ENCODE results near the gene CEP131.

DNA sequence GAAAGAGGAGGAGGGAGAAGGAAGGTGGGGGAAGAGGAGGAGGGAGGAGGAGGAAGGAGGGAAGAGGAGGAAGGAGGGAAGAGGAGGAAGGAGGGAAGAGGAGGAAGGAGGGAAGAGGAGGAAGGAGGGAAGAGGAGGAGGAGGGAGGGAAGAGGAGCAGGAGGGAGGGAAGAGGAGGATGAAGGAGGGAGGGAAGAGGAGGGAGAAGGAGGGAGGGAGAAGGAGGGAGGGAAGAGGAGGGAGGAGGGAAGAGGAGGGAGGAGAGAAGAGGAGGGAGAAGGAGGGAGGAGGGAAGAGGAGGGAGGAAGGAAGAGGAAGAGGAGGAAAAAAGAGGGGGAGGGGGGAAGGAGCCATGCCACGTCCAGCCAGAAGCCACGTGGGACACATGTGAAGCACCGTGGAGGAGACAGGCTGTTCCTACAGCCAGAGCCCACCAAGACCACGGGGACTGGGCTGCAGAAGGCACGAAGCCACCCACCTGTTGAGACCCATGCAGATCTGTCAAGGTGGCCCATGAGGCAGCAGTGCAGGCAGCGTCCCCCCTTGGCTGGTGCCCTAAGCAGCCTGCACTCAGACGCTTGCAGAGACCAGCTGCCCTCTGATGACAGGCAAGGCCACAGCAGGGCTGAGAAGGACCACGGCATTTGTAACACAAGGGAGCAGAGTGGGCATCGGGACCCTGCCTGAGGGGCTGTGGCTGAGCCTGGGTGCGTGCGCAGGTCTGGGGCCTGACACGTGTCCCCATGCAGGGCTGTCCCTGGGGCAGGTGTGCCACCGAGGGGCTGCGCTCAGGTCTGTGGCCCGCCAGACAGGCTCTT is 26.7 kb upstream of the CEP131 start:
- TF ChIP-seq TARDBP (IDR thresholded peaks at IDR 0.05) (no peak), ZNF384 (IDR thresholded peaks at IDR 0.05) (no peak), FOXK2 (IDR thresholded peaks at IDR 0.05) (no peak), SUZ12 (IDR thresholded peaks at IDR 0.05) (no peak)
